T-helper 17 cell (primary cell): Measurements from ENCODE around the gene NLGN3. TPM values are rescaled to one million over a fixed set of nuclear protein-coding genes. Genes with fewer than 3 reads are reported as not detected.

Experiments used
- ATAC-seq: fragments of 150-1000 bp; cut with Tn5 transposase; 2 replicates; pipeline ENCODE4 v1.10.0; 2021; ENCODE audit warnings: mild to moderate bottlenecking, moderate library complexity
- DNase-seq, 3 donors: peaks; one replicate each; pipeline versions ENCODE4 v3.0.0 to v3.0.0-alpha.2; 2020 to 2021
- H3K9me3 ChIP-seq: one replicate; pipeline ENCODE4 v1.7.0; 2013; ENCODE audit warnings: low read length, mild to moderate bottlenecking; ENCODE audit not compliant: control insufficient read depth, poor library complexity, severe bottlenecking
- H3K27ac Mint-ChIP-seq: one replicate; pipeline ENCODE4 v1.8.0; 2022; ENCODE audit warnings: mild to moderate bottlenecking, moderate library complexity, mixed read lengths
- H3K27me3 Mint-ChIP-seq: one replicate; pipeline ENCODE4 v1.8.0; 2022; ENCODE audit warnings: mixed read lengths
- H3K36me3 Mint-ChIP-seq: one replicate; pipeline ENCODE4 v1.8.0; 2022; ENCODE audit warnings: low read depth, mixed read lengths
- H3K4me1 Mint-ChIP-seq: one replicate; pipeline ENCODE4 v1.8.0; 2022; ENCODE audit warnings: mild to moderate bottlenecking, mixed read lengths
- H3K4me3 Mint-ChIP-seq: one replicate; pipeline ENCODE4 v1.8.0; 2022; ENCODE audit warnings: mild to moderate bottlenecking, moderate library complexity, mixed read lengths
- total RNA-seq, 4 donors: library from RNA in 2 of 4; stranded (reverse) in 2 of 4; gene quantifications; one replicate each; pipeline ENCODE4 v1.2.3 and lab custom pipeline; 2022 to 2026

NLGN3 gene
- total RNA-seq, 2 donors from 2014 or later = 2.9 to 4.2 TPM

DNA sequence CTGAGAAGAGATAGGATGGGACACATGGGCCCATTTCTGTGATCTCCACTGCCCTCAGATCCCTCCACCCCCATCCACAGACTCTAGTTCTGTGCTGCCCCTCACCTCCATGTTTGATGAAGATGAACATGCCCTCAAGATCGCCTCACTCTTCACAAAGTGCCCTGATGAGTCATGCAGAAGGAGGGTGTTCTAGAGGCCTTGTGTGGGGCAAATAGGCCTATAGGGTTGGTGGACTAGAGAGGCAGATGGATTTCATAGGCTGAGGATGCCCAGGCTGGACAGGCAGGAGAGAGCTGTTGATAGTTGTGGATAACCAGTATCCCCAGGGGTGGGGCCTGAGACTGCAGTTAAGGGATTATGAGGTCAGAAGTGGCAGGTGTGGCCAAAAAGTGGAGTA is 38.2 kb upstream of the NLGN3 start, which contains the start of gene CXorf65:
Gene CXorf65 (minus strand): TSS at position 314 of the 400 bp plus-strand sequence. CDS start 184 bp downstream, at position 130.
- Mint-ChIP-seq H3K4me3 (peak within 1 kb of the TSS; percentile 95), H3K27ac (peak within 1 kb of the TSS; percentile 100), H3K36me3 (peaks cover 10% of the 10 kb centered on the region), H3K27me3 (no peaks in the 10 kb centered on the region), H3K4me1 (peaks cover 44% of the 10 kb centered on the region)
- ATAC-seq (no peak), DNase-seq (no peak)
- no peaks in the 10 kb centered on the region for H3K9me3 ChIP-seq

DNA sequence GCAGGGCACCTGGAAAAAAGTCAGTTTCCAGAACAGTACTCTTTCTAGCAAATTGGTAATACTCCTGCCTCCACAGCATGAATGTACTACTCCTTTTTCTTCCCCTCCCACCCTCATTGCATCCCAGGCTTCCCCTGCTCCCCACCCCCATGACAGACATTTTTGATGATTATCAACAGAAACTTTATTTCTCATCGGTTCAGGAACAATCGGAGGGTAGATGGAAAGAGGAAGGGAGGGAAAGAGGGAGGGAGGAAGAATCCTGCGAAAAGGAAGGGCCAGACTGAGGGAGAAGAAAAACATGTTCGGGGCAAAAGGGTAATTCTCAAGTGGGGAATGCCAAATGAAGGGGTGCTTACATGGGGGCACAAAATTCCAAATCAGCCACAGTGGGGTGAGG is 37.4 kb upstream of the NLGN3 start:
- peaks cover 46% of the 10 kb centered on the region for H3K4me1 Mint-ChIP-seq
- no peaks in the 10 kb centered on the region for H3K27me3 Mint-ChIP-seq

DNA sequence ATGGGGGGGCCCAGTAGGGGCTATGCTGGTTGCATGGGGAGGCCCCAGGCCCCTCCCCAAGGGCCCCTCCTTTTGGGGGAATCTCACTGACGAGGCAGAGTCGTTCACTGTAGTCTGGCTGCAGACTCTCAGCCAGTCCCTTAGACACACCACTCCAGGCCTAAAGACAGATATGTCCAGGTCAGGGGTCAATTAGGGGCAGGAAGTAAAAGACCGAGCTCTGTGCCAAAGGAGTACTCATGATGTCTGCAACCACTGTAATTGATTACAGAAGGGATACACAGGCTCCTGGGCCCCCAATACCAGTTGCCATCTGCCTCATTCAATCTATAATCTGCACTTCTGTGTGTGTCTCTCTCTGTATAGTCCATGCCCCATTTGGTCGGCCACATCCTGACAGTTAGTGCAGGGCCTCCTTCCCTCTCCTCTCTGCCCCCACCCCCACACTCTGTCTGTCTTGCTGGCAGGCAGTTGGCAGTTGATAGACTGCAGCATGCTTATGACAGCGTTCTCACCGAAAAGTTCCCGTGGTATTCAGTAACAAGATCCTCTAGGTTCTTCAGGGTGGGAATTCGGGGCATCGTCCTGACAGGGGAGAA is 36.8 kb upstream of the NLGN3 start:
- H3K4me3 Mint-ChIP-seq = peak overlapping the region; percentile 95
- DNase-seq (no peak), ATAC-seq (no peak)
- no peaks in the 10 kb centered on the region for H3K9me3 ChIP-seq
- H3K4me1 Mint-ChIP-seq = peaks cover 43% of the 10 kb centered on the region
- H3K27ac Mint-ChIP-seq = peak overlapping the region; percentile 100
- H3K27me3 Mint-ChIP-seq = no peaks in the 10 kb centered on the region
- H3K36me3 Mint-ChIP-seq = peaks cover 10% of the 10 kb centered on the region

More for the DNA sequence above, 37.4 kb upstream of the NLGN3 start:
- Mint-ChIP-seq H3K36me3 (peaks cover 10% of the 10 kb centered on the region), H3K27ac (peak overlapping the region; percentile 100), H3K4me3 (peak overlapping the region; percentile 95)
- no peak for DNase-seq
- no peaks in the 10 kb centered on the region for H3K9me3 ChIP-seq
- no peak for ATAC-seq

DNA sequence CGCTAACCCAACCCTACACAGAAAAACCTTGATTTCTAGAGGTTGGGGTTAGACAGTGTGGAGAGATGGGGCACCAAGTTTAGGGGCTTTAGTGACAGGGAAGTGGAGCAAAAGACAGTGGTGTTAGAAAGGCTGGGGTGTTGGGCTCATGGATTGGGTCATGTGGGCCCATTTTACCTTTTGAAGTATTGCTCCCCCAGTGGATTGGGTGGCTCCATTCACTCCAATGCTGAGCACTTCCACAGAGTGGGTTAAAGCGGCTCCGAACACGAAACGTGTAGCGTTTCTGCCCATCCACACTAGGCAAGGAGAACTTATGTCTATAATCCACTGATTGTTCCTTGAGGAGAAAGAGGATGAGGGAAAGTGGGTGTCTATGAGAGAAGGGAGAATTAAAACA is 35.6 kb upstream of the NLGN3 start:
- no peaks in the 10 kb centered on the region for H3K9me3 ChIP-seq
- no peak for ATAC-seq
- DNase-seq = no peak
- H3K4me1 Mint-ChIP-seq = peaks cover 36% of the 10 kb centered on the region
- peak overlapping the region; percentile 95 for H3K4me3 Mint-ChIP-seq
- H3K27me3 Mint-ChIP-seq = no peaks in the 10 kb centered on the region
- H3K27ac Mint-ChIP-seq = peak overlapping the region; percentile 100
- H3K36me3 Mint-ChIP-seq = peaks cover 10% of the 10 kb centered on the region

DNA sequence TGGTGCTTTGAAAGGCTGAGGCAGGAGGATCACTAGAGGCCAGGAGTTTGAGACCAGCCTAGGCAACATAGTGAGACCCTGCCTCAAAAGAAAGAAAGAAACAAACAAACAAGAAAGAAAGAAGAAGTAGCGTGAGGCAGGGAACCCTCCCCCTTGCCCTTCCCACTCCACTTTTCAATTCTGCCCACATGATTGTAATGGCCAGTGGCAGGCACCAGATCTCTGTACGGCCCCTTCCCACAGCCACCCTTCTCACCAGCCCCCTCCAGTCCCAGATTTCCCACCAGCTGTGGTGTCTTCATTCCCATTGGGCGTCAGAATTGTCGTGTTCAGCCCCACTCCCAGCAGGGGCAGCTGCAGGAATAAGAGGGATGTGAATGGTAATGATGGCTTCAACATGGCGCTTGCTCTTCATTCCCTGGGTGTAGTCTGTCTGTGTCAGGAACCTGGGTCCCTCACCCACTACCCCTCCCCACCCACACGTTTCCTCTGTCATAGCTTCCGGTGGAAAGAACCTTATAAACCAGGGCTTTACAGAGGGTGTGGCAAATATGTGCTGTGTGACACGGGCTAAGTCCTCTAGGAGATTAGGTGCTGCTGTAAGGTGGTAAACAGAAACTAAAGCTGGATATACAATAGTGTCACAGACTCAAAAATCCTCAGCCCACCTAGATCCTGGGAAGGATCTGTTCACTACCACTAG is 33.3 kb upstream of the NLGN3 start, which contains the start of gene IL2RG:
Gene IL2RG (minus strand): TSS at position 437 of the 703 bp plus-strand sequence. CDS start 38 bp downstream, at position 399.
- H3K4me1 Mint-ChIP-seq = peaks cover 24% of the 10 kb centered on the region
- peak within 1 kb of the TSS; percentile 95 for H3K4me3 Mint-ChIP-seq
- peak; percentile 51 to 67 (median 57) for DNase-seq
- peak; percentile 89 for ATAC-seq
- H3K27ac Mint-ChIP-seq = peak within 1 kb of the TSS; percentile 100
- peaks cover 10% of the 10 kb centered on the region for H3K36me3 Mint-ChIP-seq
- H3K9me3 ChIP-seq = no peaks in the 10 kb centered on the region
- no peaks in the 10 kb centered on the region for H3K27me3 Mint-ChIP-seq

DNA sequence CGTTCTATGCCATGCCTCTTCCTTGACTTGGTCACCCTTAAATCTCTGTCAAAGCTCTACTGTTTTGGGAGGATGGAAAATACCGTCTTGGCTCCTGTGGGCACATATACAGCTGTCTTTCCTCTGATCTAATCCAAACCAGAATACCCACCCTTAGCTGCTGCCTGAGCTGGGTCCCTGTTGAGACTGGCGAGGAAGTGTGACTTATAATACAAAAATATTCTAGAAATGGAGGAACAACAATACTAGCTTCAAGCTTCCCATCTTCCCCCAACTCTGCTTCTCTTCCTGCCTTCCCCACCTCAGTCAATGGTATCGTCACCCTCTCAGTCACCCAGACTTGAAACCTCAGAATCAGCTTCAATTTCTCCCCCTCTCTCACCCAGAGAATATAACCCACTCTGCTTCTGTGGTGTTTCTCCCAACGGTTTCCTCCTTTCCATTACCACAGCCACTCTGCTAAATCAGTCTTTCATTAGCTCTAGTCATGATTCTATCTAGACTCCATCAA is 32.7 kb upstream of the NLGN3 start:
- H3K9me3 ChIP-seq = no peaks in the 10 kb centered on the region
- Mint-ChIP-seq H3K27me3 (no peaks in the 10 kb centered on the region), H3K36me3 (peaks cover 7% of the 10 kb centered on the region), H3K27ac (peak overlapping the region; percentile 100), H3K4me3 (peak overlapping the region; percentile 95), H3K4me1 (peaks cover 20% of the 10 kb centered on the region)
- DNase-seq = peak in 1 of 3 donors; percentile 15
- peak; percentile 72 for ATAC-seq

DNA sequence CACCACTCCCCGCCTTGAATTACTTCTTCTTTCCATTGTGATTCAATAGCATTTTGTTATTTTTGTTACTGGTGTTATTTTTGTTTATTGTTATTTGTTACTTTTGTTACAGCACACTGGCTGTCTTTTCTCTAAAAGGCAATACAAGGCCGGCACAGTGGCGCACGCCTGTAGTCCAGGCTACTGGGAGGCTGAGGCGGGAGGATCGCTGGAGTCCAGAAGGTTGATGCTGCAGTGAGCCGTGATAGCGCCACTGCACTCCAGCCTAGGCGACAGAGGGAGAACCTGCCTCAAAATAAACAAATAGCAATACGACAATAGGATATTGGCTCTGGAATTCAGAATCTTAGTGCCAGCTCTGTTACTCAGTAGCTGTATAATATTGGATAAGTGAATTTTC is 27.3 kb upstream of the NLGN3 start:
- H3K9me3 ChIP-seq = no peaks in the 10 kb centered on the region
- Mint-ChIP-seq H3K4me1 (peaks cover 10% of the 10 kb centered on the region), H3K27me3 (no peaks in the 10 kb centered on the region), H3K4me3 (no peak overlapping the region), H3K27ac (peak overlapping the region; percentile 29), H3K36me3 (peaks cover 2% of the 10 kb centered on the region)
- DNase-seq = no peak
- ATAC-seq = no peak

DNA sequence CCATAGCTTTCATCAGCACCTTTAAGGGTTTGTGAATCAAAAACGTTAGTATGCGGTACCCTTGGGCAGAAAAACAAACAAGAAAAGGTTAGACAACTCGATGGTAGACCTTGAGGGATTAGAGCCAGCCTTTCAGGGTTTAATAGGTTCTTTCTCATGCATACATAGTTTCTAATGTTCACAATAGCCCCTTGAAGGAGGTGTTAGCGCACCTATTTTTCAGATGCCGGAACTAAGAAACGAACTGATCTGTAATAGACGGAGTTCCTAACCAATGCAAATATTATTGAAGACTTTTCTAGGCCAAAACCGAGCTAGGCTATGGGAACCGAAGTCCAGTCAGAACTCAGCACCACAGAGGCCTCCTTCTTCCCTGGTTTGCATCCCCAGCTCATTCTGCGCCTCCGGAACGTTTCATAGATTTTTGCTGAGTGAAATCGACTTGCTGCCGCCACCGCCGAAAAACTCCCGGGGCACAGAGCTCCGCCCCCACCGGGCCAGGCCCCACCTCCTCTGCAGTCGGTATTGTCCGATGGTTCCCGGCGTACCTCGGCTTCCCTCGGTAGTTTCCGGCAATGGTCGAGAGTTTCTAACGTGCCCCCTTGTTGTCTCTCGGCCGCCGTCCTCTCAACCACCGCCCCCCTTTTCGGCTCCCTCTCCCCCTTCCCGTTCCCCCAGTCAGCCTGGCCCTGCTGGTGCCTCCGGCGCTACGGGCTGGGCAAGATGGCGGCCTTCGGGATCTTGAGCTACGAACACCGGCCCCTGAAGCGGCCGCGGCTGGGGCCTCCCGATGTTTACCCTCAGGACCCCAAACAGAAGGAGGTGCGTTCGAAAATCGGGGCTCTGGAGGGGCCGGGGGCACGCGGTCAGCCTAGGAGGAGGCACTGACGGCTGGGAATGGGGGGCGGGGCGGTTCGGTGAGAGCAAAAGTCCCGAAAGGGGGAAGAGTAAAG is 26.3 kb upstream of the NLGN3 start, which contains the start of gene MED12:
Gene MED12 (plus strand): TSS at position 565 of the 953 bp plus-strand sequence. CDS start 159 bp downstream, at position 724.
- peak; percentile 97 for ATAC-seq
- H3K4me1 Mint-ChIP-seq = peaks cover 9% of the 10 kb centered on the region
- H3K27me3 Mint-ChIP-seq = no peaks in the 10 kb centered on the region

DNA sequence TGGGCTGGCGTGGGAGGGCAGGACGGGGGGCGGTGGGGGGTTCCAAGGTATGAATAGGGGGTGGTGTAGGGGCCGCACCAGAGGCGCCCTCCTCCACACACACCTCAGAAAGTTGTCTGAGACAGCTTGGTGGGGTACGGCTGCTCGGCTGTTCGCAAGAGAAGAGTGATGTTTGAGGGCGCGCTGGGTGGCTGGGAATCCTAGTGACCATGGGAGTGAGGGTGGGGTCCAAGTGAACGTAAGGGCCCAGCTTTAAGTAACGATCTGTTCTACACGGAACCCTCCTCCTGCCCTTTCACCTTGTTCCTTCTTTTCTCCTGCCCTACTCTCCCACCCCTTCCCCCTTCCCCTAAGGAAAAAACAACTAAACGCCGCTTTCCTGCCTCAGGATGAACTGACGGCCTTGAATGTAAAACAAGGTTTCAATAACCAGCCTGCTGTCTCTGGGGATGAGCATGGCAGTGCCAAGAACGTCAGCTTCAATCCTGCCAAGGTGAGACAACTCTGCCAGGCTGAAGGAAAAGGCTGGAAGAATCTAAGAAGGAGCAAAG is 25.6 kb upstream of the NLGN3 start:
- ATAC-seq (peak; percentile 23), DNase-seq (no peak)
- peaks cover 6% of the 10 kb centered on the region for H3K36me3 Mint-ChIP-seq
- peaks cover 8% of the 10 kb centered on the region for H3K4me1 Mint-ChIP-seq
- H3K27me3 Mint-ChIP-seq = no peaks in the 10 kb centered on the region
- H3K4me3 Mint-ChIP-seq = peak overlapping the region; percentile 84
- H3K27ac Mint-ChIP-seq = peak overlapping the region; percentile 81
- no peaks in the 10 kb centered on the region for H3K9me3 ChIP-seq

More for the DNA sequence above, 26.3 kb upstream of the NLGN3 start, which contains the start of gene MED12:
- DNase-seq = peak; percentile 65 to 73 (median 71)
- H3K4me3 Mint-ChIP-seq = peak within 1 kb of the TSS; percentile 84
- peaks cover 6% of the 10 kb centered on the region for H3K36me3 Mint-ChIP-seq
- peak within 1 kb of the TSS; percentile 81 for H3K27ac Mint-ChIP-seq
- H3K9me3 ChIP-seq = no peaks in the 10 kb centered on the region

DNA sequence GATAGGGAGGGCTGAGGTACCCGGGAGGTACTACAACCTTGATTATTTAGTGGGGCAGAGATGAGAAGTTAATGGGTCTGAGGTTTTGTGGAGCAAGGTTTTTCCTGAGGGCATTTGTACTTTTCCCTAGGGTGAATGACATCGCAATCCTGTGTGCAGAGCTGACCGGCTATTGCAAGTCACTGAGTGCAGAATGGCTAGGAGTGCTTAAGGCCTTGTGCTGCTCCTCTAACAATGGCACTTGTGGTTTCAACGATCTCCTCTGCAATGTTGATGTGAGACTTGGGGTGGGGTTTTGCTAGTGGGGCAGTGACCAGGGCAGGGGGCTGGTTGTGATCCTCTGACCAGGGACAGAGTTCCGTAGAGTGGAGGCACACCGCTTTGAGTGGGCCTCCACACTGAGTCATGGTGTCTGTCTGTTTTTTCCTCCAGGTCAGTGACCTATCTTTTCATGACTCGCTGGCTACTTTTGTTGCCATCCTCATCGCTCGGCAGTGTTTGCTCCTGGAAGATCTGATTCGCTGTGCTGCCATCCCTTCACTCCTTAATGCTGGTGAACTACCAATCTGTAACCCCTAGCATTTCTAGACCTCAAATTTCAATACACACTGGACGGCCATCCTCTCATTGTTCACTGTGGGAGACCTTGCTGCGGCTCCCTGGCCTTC is 16.3 kb upstream of the NLGN3 start:
- no peak overlapping the region for H3K4me3 Mint-ChIP-seq
- no peaks in the 10 kb centered on the region for H3K27me3 Mint-ChIP-seq
- DNase-seq = no peak
- H3K9me3 ChIP-seq = no peaks in the 10 kb centered on the region
- H3K27ac Mint-ChIP-seq = peak overlapping the region; percentile 92
- peaks cover 21% of the 10 kb centered on the region for H3K4me1 Mint-ChIP-seq
- ATAC-seq = no peak
- H3K36me3 Mint-ChIP-seq = peaks cover 9% of the 10 kb centered on the region

DNA sequence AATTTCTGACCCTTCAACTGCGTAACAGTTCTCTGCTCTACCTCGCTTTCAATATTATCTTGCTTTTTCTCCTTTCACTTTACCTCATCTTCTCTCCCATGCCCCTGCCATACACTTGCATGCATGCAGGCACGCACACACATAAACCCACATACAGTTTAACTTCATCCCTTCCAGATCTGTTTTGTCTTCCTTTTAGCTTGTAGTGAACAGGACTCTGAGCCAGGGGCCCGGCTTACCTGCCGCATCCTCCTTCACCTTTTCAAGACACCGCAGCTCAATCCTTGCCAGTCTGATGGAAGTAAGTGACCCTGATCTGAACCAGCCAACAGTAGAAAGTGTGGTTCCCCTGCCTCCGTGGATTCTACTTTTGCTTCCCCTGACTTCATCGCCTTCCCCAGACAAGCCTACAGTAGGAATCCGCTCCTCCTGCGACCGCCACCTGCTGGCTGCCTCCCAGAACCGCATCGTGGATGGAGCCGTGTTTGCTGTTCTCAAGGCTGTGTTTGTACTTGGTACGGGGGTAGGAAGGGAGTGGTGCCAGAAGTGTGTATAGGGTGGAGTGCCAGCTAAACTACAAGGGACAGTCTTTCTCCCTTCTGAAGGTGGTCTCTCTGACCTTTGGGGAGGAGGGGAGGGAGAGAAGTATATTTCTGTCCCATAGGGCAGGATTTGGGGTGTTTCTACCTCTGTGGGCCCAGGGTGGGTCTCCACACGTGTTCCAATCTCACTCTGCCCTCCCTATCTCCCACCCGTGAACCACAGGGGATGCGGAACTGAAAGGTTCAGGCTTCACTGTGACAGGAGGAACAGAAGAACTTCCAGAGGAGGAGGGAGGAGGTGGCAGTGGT is 15.5 kb upstream of the NLGN3 start:
- ATAC-seq (peak; percentile 93), DNase-seq (peak; percentile 54 to 73 (median 64))
- Mint-ChIP-seq H3K4me3 (no peak overlapping the region), H3K4me1 (peaks cover 20% of the 10 kb centered on the region), H3K27ac (peak overlapping the region; percentile 92), H3K36me3 (peaks cover 8% of the 10 kb centered on the region), H3K27me3 (no peaks in the 10 kb centered on the region)
- no peaks in the 10 kb centered on the region for H3K9me3 ChIP-seq
